ENCODE measurements around the gene MGMT. TPM values are rescaled to one million over a fixed set of nuclear protein-coding genes. Genes with fewer than 3 reads are reported as not detected.

Gene MGMT
- total and polyA plus RNA-seq, 3 donors from 2014 or later: 32.8 to 40.7 (median 37.9) TPM

GRCh38 chr10:129474642-129475041 is 7.6 kb downstream of the MGMT start:
- no peak for TF ChIP-seq POLR2A (IDR thresholded peaks at IDR 0.05)
- no peak for TF ChIP-seq CTCF (IDR thresholded peaks at IDR 0.05)
- intact Hi-C loops (cut with DNase I; ENCODE audit: low total_unique reads): no loop called here
- WGBS, 2 donors: 90 to 100% methylated on average over 4 to 11 of the region's 11 CpGs
- Histone ChIP-seq H3K36me3 (ENCODE audit: low read depth, missing control alignments) (no peaks in the 10 kb centered on the region), H3K4me3 (no peak overlapping the region), H3K4me1 (no peaks in the 10 kb centered on the region), H3K27me3 (no peaks in the 10 kb centered on the region), H3K9me3 (no peaks in the 10 kb centered on the region), H3K27ac (no peak overlapping the region)
- DNase-seq: no peak

GRCh38 chr10:129476431-129476830 is 9.4 kb downstream of the MGMT start:
- H3K4me3 ChIP-seq: no peak overlapping the region
- no peak for DNase-seq
- 79 to 97% methylated on average over 2 to 8 of the region's 8 CpGs for WGBS, 2 donors
- TF ChIP-seq POLR2A (IDR thresholded peaks at IDR 0.05) (no peak), CTCF (IDR thresholded peaks at IDR 0.05) (no peak)
- no peaks in the 10 kb centered on the region for H3K36me3 ChIP-seq (ENCODE audit: low read depth, missing control alignments)
- no peak overlapping the region for H3K27ac ChIP-seq
- no peaks in the 10 kb centered on the region for H3K4me1 ChIP-seq
- intact Hi-C loops (cut with DNase I; ENCODE audit: low total_unique reads): no loop called here
- no peaks in the 10 kb centered on the region for H3K9me3 ChIP-seq
- no peaks in the 10 kb centered on the region for H3K27me3 ChIP-seq

DNA sequence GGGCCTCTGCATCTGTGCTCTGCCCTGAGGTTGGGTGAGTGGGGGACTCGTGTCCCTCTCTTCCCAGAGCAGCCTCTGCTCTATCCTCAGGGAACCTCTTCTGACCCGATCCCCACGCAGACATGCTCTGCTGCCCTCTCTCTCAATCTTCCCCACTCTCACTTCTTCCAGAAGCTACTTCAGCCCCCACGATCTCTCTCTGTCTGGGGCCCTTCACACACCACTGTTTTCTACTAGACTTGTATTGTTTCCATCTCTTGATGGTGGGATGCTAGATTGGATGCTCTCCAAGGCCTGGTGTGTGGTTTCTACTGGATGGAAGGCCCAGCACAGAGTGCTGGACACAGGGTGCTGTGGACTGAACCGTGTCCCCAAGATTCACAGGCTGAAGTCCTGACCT is 10.0 kb downstream of the MGMT start:
- H3K9me3 ChIP-seq: no peaks in the 10 kb centered on the region
- intact Hi-C loops (cut with DNase I; ENCODE audit: low total_unique reads): no loop called here

GRCh38 chr10:129481641-129482040 is 14.6 kb downstream of the MGMT start:
- no peak for TF ChIP-seq POLR2A (IDR thresholded peaks at IDR 0.05)
- TF ChIP-seq CTCF (IDR thresholded peaks at IDR 0.05): no peak
- no peaks in the 10 kb centered on the region for H3K36me3 ChIP-seq (ENCODE audit: low read depth, missing control alignments)
- H3K4me1 ChIP-seq: no peaks in the 10 kb centered on the region
- no peaks in the 10 kb centered on the region for H3K9me3 ChIP-seq
- no peak for DNase-seq
- no peaks in the 10 kb centered on the region for H3K27me3 ChIP-seq
- WGBS, 2 donors: 89 to 96% methylated on average over 1 of the region's 1 CpG
- H3K4me3 ChIP-seq: no peak overlapping the region
- no peak overlapping the region for H3K27ac ChIP-seq
- intact Hi-C loops (cut with DNase I; ENCODE audit: low total_unique reads): no loop called here

More for the DNA sequence above, 10.0 kb downstream of the MGMT start:
- no peak for TF ChIP-seq POLR2A (IDR thresholded peaks at IDR 0.05)
- no peak for TF ChIP-seq CTCF (IDR thresholded peaks at IDR 0.05)
- Histone ChIP-seq H3K36me3 (ENCODE audit: low read depth, missing control alignments) (no peaks in the 10 kb centered on the region), H3K27ac (no peak overlapping the region), H3K4me3 (no peak overlapping the region), H3K4me1 (no peaks in the 10 kb centered on the region), H3K27me3 (no peaks in the 10 kb centered on the region)
- WGBS, 2 donors: 93 to 95% methylated on average over 4 to 5 of the region's 5 CpGs
- DNase-seq: no peak

DNA sequence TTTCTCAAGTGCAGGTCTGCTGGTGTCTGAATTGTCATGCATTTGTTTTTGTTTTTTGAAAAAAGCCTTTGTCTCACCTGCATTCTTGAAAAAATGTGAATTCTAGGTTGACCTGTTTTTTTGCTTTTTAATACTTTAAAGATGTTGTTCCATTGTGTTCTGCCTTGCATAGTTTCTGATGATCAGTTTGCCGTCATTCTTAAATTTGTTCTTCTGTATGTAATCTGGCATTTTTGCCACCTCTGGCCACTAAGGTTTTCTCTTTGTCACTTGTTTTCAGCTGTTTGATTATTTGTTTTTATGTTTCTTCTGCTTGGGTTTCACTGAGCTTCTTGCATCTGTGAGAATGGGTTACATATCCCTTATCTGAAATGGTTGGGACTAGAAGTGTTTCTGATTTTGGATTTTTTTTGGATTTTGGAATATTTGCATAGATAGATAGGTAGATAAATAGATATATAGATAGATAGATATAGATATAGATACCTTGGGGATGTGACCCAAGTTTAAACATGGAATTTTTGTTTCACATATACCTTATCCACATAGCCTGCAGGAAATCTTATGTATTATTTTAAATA is 16.5 kb downstream of the MGMT start:
- H3K27ac ChIP-seq: no peak overlapping the region
- H3K36me3 ChIP-seq (ENCODE audit: low read depth, missing control alignments): no peaks in the 10 kb centered on the region
- H3K4me1 ChIP-seq: no peaks in the 10 kb centered on the region
- no peak for DNase-seq
- TF ChIP-seq CTCF (IDR thresholded peaks at IDR 0.05) (no peak), POLR2A (IDR thresholded peaks at IDR 0.05) (no peak)
- intact Hi-C loops (cut with DNase I; ENCODE audit: low total_unique reads): no loop called here
- H3K4me3 ChIP-seq: no peak overlapping the region
- WGBS, 2 donors: 96 to 98% methylated on average over 1 of the region's 1 CpG
- no peaks in the 10 kb centered on the region for H3K9me3 ChIP-seq
- no peaks in the 10 kb centered on the region for H3K27me3 ChIP-seq

Measured in testis (tissue), 3 donors.